Measurements from ENCODE around the gene FBXO27.

Gene FBXO27

GRCh38 chr19:39024875-39025641 is 7.3 kb downstream of the FBXO27 start:
- no peak for TF ChIP-seq CTCF (IDR thresholded peaks at IDR 0.05; ENCODE audit: insufficient read depth, low read depth, low read length, missing control alignments)
- peak; percentile 37 for DNase-seq (ENCODE audit: low read depth)
- H3K4me3 ChIP-seq (ENCODE audit: low read depth, low read length) = no peak overlapping the region

DNA sequence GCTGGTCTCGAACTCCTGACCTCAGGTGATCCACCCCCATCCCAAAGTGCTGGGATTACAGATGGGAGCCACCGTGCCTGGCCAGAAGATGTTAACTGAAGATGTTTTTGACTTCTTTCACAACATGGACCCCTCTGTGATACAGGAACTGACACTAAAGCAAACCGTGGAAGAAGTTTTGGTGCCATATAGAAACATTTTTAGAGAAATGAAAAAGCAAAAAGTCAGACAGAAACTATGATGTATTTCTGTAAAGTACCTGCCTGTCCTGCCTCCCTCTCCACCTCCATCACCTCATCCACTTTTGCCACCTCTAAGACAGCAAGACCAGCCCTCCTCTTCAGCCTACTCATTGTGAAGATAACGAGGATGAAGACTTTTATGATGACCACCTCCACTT is 11.3 kb downstream of the FBXO27 start:
- TF ChIP-seq CTCF (IDR thresholded peaks at IDR 0.05; ENCODE audit: insufficient read depth, low read depth, low read length, missing control alignments) = no peak
- no peak overlapping the region for H3K4me3 ChIP-seq (ENCODE audit: low read depth, low read length)
- DNase-seq (ENCODE audit: low read depth) = peak; percentile 78

DNA sequence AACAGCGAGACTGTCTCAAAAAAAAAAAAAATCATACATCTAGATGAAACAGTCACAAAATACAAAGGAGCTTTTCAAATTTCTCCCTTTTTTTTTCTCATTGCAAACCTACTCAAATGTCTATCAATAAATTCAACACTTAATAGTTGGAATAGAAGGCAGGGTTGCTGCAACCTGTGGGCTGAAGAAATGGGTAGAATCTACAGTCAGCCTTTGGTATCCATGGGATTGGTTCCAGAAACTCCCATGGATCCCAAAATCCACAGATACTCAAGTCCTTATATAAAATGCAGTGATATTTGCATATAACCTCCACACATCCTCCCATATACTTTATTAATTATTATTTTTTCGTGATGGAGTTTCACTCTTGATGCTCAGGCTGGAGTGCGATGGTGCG is 14.7 kb downstream of the FBXO27 start:
- H3K4me3 ChIP-seq (ENCODE audit: low read depth, low read length) = no peak overlapping the region
- no peak for DNase-seq (ENCODE audit: low read depth)
- no peak for TF ChIP-seq CTCF (IDR thresholded peaks at IDR 0.05; ENCODE audit: insufficient read depth, low read depth, low read length, missing control alignments)

DNA sequence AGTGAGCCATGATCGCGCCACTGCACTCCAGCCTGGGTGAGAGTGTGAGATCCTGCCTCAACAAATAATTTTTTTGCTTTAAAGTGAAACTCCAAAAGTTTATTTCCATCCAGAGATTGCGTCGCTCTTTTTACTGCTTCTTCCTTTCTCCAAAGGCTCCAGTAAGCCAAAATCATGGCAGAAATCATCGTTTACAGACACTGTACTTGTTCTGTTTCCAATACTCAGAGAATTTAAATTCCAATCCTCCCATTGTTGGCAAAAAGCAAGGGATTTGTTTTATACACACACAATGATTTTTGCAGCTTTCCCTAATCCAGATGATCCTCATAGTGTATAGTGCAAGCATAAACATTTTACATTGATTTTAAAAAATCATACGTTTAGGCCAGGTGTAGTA is 15.3 kb downstream of the FBXO27 start:
- no peak for TF ChIP-seq CTCF (IDR thresholded peaks at IDR 0.05; ENCODE audit: insufficient read depth, low read depth, low read length, missing control alignments)

DNA sequence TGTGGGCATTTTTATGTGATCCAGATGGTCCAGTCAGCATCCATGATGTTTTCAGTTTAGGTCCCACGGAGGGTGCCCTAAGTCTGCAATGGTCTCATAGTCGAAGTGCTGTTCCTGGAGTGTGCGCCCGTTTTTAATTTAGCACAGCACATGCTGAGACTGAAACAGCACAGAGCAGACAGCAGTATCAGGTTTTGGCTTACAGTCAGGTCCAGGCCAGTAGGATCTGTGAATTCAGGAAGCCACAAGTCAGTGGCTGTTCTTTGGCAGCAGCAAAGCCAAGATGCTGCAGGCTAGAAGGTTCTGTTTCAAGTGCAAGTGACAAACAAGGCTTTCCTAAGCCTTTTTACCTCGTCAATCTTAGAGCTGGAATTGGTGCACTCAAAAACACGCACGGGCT is 18.3 kb downstream of the FBXO27 start:
- no peak overlapping the region for H3K4me3 ChIP-seq (ENCODE audit: low read depth, low read length)
- TF ChIP-seq CTCF (IDR thresholded peaks at IDR 0.05; ENCODE audit: insufficient read depth, low read depth, low read length, missing control alignments) = no peak
- peak; percentile 66 for DNase-seq (ENCODE audit: low read depth)

More for the DNA sequence above, 15.3 kb downstream of the FBXO27 start:
- H3K4me3 ChIP-seq (ENCODE audit: low read depth, low read length) = no peak overlapping the region
- no peak for DNase-seq (ENCODE audit: low read depth)

GRCh38 chr19:39009001-39009400 is 23.3 kb downstream of the FBXO27 start:
- no peak overlapping the region for H3K4me3 ChIP-seq (ENCODE audit: low read depth, low read length)
- no peak for DNase-seq (ENCODE audit: low read depth)

More at GRCh38 chr19:39009001-39009400, 23.3 kb downstream of the FBXO27 start:
- no peak for TF ChIP-seq CTCF (IDR thresholded peaks at IDR 0.05; ENCODE audit: insufficient read depth, low read depth, low read length, missing control alignments)

All from GM12865 (cell line).